Measurements from ENCODE around the gene GLMN.

Gene GLMN, protein sequence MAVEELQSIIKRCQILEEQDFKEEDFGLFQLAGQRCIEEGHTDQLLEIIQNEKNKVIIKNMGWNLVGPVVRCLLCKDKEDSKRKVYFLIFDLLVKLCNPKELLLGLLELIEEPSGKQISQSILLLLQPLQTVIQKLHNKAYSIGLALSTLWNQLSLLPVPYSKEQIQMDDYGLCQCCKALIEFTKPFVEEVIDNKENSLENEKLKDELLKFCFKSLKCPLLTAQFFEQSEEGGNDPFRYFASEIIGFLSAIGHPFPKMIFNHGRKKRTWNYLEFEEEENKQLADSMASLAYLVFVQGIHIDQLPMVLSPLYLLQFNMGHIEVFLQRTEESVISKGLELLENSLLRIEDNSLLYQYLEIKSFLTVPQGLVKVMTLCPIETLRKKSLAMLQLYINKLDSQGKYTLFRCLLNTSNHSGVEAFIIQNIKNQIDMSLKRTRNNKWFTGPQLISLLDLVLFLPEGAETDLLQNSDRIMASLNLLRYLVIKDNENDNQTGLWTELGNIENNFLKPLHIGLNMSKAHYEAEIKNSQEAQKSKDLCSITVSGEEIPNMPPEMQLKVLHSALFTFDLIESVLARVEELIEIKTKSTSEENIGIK

DNA sequence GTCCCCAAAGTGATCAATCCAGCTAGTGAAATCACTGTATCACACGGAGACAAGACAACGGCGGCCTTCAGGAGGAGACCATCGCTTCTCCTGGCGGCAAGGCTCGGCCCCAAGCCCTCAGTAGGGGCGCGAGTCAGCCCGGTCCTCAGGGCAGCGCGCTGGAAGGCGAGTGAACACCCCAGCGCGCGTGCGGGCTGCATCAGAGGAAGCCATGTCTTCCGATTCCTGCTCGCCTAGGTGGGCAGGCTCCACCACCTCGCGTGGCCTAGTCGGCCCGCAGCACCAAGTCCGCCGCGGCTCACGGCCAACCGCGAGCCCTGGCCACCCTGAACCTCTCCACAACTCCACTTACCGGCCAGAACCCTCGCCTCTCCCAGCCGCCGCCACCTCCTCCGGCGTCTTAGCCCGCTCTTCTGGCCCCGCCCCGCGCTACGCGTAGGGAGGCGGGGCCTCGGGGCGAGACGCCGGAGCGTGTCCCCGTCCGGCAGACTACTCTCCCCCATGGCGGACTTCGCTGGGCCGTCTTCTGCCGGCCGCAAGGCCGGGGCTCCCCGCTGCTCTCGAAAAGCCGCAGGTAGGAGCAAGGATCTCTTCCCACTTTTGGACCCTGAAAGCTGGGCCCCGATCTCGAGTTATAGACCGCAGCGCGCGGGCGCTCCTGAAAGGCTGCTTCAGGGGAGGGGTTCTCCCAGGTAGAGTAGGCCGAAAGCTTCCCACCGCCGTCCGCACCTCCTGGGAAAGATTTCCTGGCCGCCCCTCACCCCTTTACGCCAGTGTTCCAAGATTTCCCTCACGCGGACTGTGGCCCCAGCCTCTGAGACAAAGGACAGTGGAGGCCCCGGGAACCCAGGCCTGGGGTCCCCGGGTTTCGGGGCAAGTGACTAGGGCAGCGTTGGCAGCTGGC lies at the start of gene GLMN, which contains the start of gene RPAP2:
GLMN (minus strand) TSS at position 415 of the 904 bp plus-strand sequence. CDS start 988 bp downstream, outside the sequence.
RPAP2 (plus strand) TSS at position 487 of the 904 bp plus-strand sequence; CDS start at position 502, 15 bp downstream.
- H3K4me2 ChIP-seq (ENCODE audit: low read length), result peak within 1 kb of the TSS; percentile 80
- peaks cover 50% of the 10 kb centered on the region for H3K36me3 ChIP-seq (ENCODE audit: control insufficient read depth, low read length)
- peaks cover 19% of the 10 kb centered on the region for H3K4me1 ChIP-seq (ENCODE audit: control insufficient read depth, low read length)
- H3F3A ChIP-seq (ENCODE audit: control insufficient read depth, insufficient read depth), result 0 out of 2 replicates have a peak, but pooled peaks cover 3% of the 10 kb centered on the region
- peak within 1 kb of the TSS; percentile 72 for H3K27ac ChIP-seq (ENCODE audit: low read depth, low read length)
- no peak for TF ChIP-seq EZH2phosphoT487 (IDR thresholded peaks at IDR 0.05; ENCODE audit: borderline replicate concordance, low read length)
- TF ChIP-seq, protein P1, sequence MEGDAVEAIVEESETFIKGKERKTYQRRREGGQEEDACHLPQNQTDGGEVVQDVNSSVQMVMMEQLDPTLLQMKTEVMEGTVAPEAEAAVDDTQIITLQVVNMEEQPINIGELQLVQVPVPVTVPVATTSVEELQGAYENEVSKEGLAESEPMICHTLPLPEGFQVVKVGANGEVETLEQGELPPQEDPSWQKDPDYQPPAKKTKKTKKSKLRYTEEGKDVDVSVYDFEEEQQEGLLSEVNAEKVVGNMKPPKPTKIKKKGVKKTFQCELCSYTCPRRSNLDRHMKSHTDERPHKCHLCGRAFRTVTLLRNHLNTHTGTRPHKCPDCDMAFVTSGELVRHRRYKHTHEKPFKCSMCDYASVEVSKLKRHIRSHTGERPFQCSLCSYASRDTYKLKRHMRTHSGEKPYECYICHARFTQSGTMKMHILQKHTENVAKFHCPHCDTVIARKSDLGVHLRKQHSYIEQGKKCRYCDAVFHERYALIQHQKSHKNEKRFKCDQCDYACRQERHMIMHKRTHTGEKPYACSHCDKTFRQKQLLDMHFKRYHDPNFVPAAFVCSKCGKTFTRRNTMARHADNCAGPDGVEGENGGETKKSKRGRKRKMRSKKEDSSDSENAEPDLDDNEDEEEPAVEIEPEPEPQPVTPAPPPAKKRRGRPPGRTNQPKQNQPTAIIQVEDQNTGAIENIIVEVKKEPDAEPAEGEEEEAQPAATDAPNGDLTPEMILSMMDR (IDR thresholded peaks at IDR 0.05; ENCODE audit: low read depth, low read length, poor library complexity, severe bottlenecking), result no peak
- H3K4me3 ChIP-seq (ENCODE audit: low read length), result peak within 1 kb of the TSS; percentile 86
- H3K9me3 ChIP-seq (ENCODE audit: control insufficient read depth, insufficient read depth, low read length), result no peaks in the 10 kb centered on the region
- H4K20me1 ChIP-seq (ENCODE audit: control insufficient read depth, insufficient read depth, low read depth, low read length), result peaks cover 2% of the 10 kb centered on the region; the same call in 1 of the 2 replicates
- H3K79me2 ChIP-seq (ENCODE audit: control insufficient read depth, low read length), result peaks cover 44% of the 10 kb centered on the region
- H3K9me2 ChIP-seq (replicated peaks; ENCODE audit: control insufficient read depth, low read length), result no peaks in the 10 kb centered on the region
- H3K27me3 ChIP-seq (ENCODE audit: control insufficient read depth, low read length), result no peaks in the 10 kb centered on the region

DNA sequence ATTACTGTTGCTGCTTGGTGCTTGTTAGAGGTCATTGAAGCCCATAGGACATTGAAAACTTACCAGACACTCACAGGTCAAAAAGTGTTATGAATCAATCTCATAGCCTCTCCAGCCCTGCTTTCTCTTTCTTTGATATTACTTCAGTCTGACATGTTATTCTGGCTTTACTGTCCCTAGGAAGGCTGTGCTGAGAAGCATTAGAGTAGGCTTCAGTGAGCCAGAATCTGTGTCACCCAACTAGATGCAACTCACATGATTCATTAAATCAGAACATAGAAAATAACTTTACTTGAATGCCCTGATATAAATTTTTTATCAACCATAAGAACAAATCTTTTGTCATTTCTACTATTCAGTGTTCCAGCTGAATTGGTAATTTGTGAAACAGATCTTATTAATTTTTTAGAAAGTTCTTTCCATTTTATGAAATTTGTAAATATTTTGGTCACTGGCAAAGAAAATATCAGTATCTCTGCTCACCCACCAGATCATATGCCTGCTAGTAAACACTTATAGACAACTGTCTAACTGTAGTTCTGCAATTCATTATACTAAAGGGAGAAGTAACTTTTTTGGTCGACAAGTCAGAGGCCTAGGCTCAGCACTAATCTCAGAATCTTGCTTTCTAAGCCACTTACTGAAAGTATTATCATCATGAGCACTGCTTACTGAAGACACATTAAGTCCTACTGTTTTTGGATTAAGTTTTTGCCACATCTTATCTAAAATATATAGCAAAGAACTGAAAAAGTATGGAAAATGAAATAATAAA lies 48.3 kb upstream of the GLMN start:
- Histone ChIP-seq H3K27me3 (ENCODE audit: control insufficient read depth, low read length) (no peaks in the 10 kb centered on the region), H3K9me2 (replicated peaks; ENCODE audit: control insufficient read depth, low read length) (no peaks in the 10 kb centered on the region), H3K36me3 (ENCODE audit: control insufficient read depth, low read length) (peaks cover 19% of the 10 kb centered on the region; the same call in 1 of the 2 replicates), H3K4me2 (ENCODE audit: low read length) (no peak overlapping the region), H3K27ac (ENCODE audit: low read depth, low read length) (no peak overlapping the region), H4K20me1 (ENCODE audit: control insufficient read depth, insufficient read depth, low read depth, low read length) (no peaks in the 10 kb centered on the region), H3K4me1 (ENCODE audit: control insufficient read depth, low read length) (no peaks in the 10 kb centered on the region), H3F3A (ENCODE audit: control insufficient read depth, insufficient read depth) (no peaks in the 10 kb centered on the region), H3K4me3 (ENCODE audit: low read length) (no peak overlapping the region), H3K79me2 (ENCODE audit: control insufficient read depth, low read length) (no peaks in the 10 kb centered on the region), H3K9me3 (ENCODE audit: control insufficient read depth, insufficient read depth, low read length) (no peaks in the 10 kb centered on the region)
- TF ChIP-seq, protein P1 (IDR thresholded peaks at IDR 0.05; ENCODE audit: low read depth, low read length, poor library complexity, severe bottlenecking), result no peak

DNA sequence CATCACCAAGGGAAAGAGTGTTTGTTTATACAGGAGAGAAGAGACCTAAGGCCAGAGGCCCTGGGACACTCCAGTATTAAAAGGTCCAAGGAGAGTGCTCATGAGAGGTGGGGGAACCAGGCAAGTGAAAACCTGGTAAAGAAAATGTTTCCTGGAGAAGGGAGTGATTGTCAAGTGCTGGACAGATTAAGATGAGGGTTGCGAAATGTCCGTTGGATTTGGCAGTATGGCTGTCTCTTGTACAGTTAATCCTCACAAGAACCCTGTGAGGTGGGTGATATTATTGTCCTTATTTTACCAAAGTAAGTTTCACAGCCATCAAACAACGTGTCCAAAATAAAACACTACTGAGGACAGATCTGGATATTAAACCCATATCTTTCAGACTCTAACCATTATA lies 44.3 kb upstream of the GLMN start:
- Histone ChIP-seq H3K9me3 (ENCODE audit: control insufficient read depth, insufficient read depth, low read length) (no peaks in the 10 kb centered on the region), H3K9me2 (replicated peaks; ENCODE audit: control insufficient read depth, low read length) (no peaks in the 10 kb centered on the region), H3K27ac (ENCODE audit: low read depth, low read length) (no peak overlapping the region), H3K4me2 (ENCODE audit: low read length) (no peak overlapping the region), H3F3A (ENCODE audit: control insufficient read depth, insufficient read depth) (no peaks in the 10 kb centered on the region), H3K36me3 (ENCODE audit: control insufficient read depth, low read length) (peaks cover 9% of the 10 kb centered on the region; the same call in 1 of the 2 replicates), H3K79me2 (ENCODE audit: control insufficient read depth, low read length) (no peaks in the 10 kb centered on the region), H3K4me1 (ENCODE audit: control insufficient read depth, low read length) (no peaks in the 10 kb centered on the region), H3K4me3 (ENCODE audit: low read length) (no peak overlapping the region), H3K27me3 (ENCODE audit: control insufficient read depth, low read length) (no peaks in the 10 kb centered on the region), H4K20me1 (ENCODE audit: control insufficient read depth, insufficient read depth, low read depth, low read length) (no peaks in the 10 kb centered on the region)
- TF ChIP-seq, protein P1 (IDR thresholded peaks at IDR 0.05; ENCODE audit: low read depth, low read length, poor library complexity, severe bottlenecking), result no peak
- no peak for TF ChIP-seq EZH2phosphoT487 (IDR thresholded peaks at IDR 0.05; ENCODE audit: borderline replicate concordance, low read length)

Measured in DOHH2 (cell line).